Tibial nerve (tissue), 4 donors: ENCODE measurements around the gene SEMA3B. TPM values are rescaled to one million over a fixed set of nuclear protein-coding genes. Genes with fewer than 3 reads are reported as not detected.
"Not testable (repeated sequence)": the region's sequence is repeated elsewhere in the genome, so short reads cannot be mapped to it uniquely, and the experiment has no call there.

Experiments used
- DNase-seq, 2 donors: peaks; one replicate each; pipeline ENCODE4 v3.0.0-alpha.2; 2019; ENCODE audit warnings: low spot score in 2 of 2
- H3K27ac ChIP-seq, 4 donors: fragments of 200-600 bp; sonication (generic) in 3 of 4; one replicate each; pipeline ENCODE4 v1.5.1; 2017 to 2019; ENCODE audit warnings: mild to moderate bottlenecking in 1 of 4
- H3K27me3 ChIP-seq, 2 donors: fragments of 200-600 bp; sonication (generic) in 1 of 2; one replicate each; pipeline versions ENCODE4 v1.5.1 to v1.6.0; 2017 to 2019
- H3K36me3 ChIP-seq, 3 donors: fragments of 200-600 bp; sonication (generic); one replicate each; pipeline ENCODE4 v1.5.1; 2018 to 2019
- H3K4me1 ChIP-seq, 4 donors: fragments of 200-600 bp; sonication (generic) in 3 of 4; one replicate each; pipeline ENCODE4 v1.5.1; 2017 to 2019
- H3K4me3 ChIP-seq, 4 donors: fragments of 200-600 bp; sonication (generic) in 3 of 4; one replicate each; pipeline ENCODE4 v1.5.1; 2017 to 2019; ENCODE audit warnings: mild to moderate bottlenecking in 1 of 4, moderate library complexity in 1 of 4
- H3K9me3 ChIP-seq, 4 donors: fragments of 200-600 bp; sonication (generic) in 3 of 4; one replicate each; pipeline ENCODE4 v1.5.1; 2017 to 2019
- EP300 ChIP-seq, 2 donors: sonication (generic); formaldehyde crosslinking; IDR thresholded peaks; one replicate each; pipeline ENCODE4 v1.6.1; 2017; ENCODE audit warnings: antibody characterized with exemption in 2 of 2, mild to moderate bottlenecking in 1 of 2
- POLR2A ChIP-seq, 2 donors: fragments of 450-650 bp; IDR thresholded peaks; one replicate each; pipeline ENCODE4 v1.6.1; 2017; ENCODE audit warnings: antibody characterized with exemption in 2 of 2, mild to moderate bottlenecking in 2 of 2, moderate library complexity in 2 of 2
- WGBS, 2 donors: methylation state at CpG; one replicate each; pipeline ENCODE4 v1.1.5; 2018; 5-methylcytosine and 5-hydroxymethylcytosine counted together
- total RNA-seq, 4 donors: library from RNA; depleted of rRNA; stranded (reverse); fragments of >200 nt; gene quantifications; one replicate each; pipeline ENCODE4 v1.1.0, GENCODE V29; 2016
- TF ChIP-seq, protein P1 (sequence below), 5 experiments: fragments of 200-600 bp in 3 of 5; fragments of 450-650 bp in 2 of 5; sonication (generic) in 3 of 5; IDR thresholded peaks; one replicate each; pipeline ENCODE4 v1.5.1; 2016 to 2019; ENCODE audit warnings: antibody characterized with exemption in 5 of 5, mild to moderate bottlenecking in 3 of 5, moderate library complexity in 2 of 5

Gene SEMA3B
- total RNA-seq, 4 donors from 2014 or later: 251 to 334 (median 261) TPM

DNA sequence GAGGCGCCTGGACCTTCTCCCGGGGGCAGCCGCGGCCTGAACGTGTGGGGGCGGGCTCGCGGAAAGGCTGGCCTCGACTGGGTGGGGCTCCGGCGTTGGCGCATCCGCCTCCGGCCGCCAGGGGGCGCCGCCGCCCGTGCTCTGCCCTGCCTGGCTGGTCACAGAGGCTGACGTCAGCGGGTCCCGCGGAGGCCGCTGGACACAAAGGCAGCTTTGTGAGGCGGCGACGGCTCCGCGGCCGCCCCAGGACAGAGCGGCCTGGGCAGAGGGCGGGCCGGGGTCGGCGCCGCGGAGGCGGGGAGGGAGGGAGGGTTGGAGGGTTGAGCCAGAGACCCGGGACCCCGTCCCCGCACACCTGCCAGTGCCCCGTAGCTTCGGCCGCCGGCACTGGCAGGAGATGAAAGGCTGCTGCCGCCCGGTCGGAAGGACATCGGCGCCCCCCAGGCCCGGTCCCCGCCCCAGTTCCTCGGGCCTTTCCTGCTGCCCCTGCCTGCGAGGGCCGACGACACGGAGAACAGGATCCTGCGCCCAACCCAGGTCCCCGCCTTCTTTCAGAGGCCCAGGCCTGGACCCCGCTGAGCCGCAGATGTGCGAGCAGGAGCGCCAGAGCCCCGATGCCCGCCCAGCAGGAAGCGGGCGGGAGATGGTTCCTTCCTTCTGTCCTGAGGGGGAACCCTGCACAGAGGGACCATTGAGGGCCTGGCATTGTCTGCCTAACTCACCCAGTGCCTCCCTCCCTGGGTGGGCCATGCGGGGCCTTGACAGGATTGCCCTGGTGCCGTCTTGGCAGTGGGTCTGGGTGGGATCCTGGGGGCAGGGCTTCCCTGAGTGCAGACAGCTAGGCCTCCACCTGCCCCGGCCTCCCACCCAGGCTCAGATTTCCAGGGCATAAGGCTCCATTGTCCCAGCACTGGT lies 8.7 kb upstream of the SEMA3B start:
- 0 to 4% methylated on average over 9 to 15 of the region's 70 CpGs for WGBS, 2 donors
- peaks cover 0 to 33% (median 16%) of the 10 kb centered on the region in 3 donors for H3K36me3 ChIP-seq
- no peaks in the 10 kb centered on the region for H3K9me3 ChIP-seq
- H3K27ac ChIP-seq: peak overlapping the region; percentile 91 to 98 (median 97)
- H3K27me3 ChIP-seq: no peaks in the 10 kb centered on the region
- peak overlapping the region; percentile 30 to 65 (median 52) for H3K4me3 ChIP-seq
- TF ChIP-seq, protein P1, sequence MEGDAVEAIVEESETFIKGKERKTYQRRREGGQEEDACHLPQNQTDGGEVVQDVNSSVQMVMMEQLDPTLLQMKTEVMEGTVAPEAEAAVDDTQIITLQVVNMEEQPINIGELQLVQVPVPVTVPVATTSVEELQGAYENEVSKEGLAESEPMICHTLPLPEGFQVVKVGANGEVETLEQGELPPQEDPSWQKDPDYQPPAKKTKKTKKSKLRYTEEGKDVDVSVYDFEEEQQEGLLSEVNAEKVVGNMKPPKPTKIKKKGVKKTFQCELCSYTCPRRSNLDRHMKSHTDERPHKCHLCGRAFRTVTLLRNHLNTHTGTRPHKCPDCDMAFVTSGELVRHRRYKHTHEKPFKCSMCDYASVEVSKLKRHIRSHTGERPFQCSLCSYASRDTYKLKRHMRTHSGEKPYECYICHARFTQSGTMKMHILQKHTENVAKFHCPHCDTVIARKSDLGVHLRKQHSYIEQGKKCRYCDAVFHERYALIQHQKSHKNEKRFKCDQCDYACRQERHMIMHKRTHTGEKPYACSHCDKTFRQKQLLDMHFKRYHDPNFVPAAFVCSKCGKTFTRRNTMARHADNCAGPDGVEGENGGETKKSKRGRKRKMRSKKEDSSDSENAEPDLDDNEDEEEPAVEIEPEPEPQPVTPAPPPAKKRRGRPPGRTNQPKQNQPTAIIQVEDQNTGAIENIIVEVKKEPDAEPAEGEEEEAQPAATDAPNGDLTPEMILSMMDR (IDR thresholded peaks at IDR 0.05): peak; percentile 99 to 100 (median 100)
- TF ChIP-seq EP300 (IDR thresholded peaks at IDR 0.05): peak in 1 of 2 donors; percentile 89
- TF ChIP-seq POLR2A (IDR thresholded peaks at IDR 0.05): peak; percentile 35 to 79
- peaks cover 0 to 96% (median 67%) of the 10 kb centered on the region in 4 donors for H3K4me1 ChIP-seq
- peak; percentile 88 to 93 for DNase-seq

DNA sequence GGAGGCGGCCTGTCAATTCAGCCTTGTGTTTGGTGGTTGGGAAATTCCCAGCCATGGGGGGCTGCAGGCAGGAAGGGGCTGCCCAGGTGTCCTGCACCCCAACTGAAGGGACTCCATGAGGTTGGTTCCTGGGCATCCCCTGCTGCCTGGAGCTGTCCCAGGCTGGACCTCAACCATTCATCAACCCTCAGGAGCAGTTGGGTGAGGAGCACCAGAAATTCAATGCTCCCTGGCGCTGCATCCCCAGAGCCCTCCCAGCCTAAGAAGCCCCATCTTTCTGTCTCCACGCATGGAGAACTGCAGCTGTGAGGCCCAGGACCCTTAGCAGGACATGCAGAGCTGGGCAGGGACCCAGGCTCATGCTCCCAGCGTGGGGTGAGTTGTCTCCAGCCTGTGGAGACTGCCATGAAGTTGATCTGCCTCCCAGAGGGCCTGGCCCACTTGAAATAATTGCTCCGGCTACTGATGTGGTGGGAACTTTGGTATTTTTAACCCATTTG lies 8.0 kb upstream of the SEMA3B start:
- DNase-seq: no peak
- no peak for TF ChIP-seq POLR2A (IDR thresholded peaks at IDR 0.05)
- TF ChIP-seq EP300 (IDR thresholded peaks at IDR 0.05): no peak
- TF ChIP-seq, protein P1 (IDR thresholded peaks at IDR 0.05): no peak
- Histone ChIP-seq H3K36me3 (peaks cover 0 to 26% (median 16%) of the 10 kb centered on the region in 3 donors), H3K4me3 (peak overlapping the region; percentile 30 to 65 (median 52)), H3K9me3 (no peaks in the 10 kb centered on the region), H3K27me3 (no peaks in the 10 kb centered on the region), H3K4me1 (peaks cover 0 to 97% (median 72%) of the 10 kb centered on the region in 4 donors), H3K27ac (peak overlapping the region; percentile 91 to 98 (median 97))
- WGBS, 2 donors: 13 to 26% methylated on average over 4 to 5 of the region's 5 CpGs

DNA sequence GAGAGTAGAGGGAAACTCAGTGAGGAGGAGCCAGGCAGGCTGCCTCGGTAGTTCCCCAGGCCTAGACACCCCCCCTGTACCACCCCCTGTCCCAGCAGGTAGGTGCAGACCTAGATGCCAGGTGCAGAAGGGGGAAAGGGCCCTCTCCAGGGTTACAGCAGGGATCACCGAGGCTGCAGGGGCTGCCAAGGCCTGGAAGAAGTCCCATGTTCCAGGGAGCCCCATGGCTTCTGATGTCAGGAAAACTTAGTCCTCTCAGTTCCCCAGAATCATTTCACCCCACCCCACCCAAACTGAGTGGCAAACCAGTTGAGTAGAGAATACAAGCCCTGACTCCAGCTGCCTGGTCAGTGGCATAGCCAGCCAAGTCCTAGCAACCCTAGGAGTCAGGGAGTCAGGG lies 7.4 kb upstream of the SEMA3B start:
- TF ChIP-seq, protein P1 (IDR thresholded peaks at IDR 0.05): no peak
- peak overlapping the region; percentile 91 to 98 (median 97) for H3K27ac ChIP-seq
- no peaks in the 10 kb centered on the region for H3K27me3 ChIP-seq
- WGBS, 2 donors: 10 to 39% methylated on average over 2 of the region's 2 CpGs
- no peaks in the 10 kb centered on the region for H3K9me3 ChIP-seq
- peak overlapping the region in 1 of 4 donors; percentile 60 for H3K4me3 ChIP-seq
- H3K36me3 ChIP-seq: peaks cover 0 to 21% (median 12%) of the 10 kb centered on the region in 3 donors
- no peak for DNase-seq
- H3K4me1 ChIP-seq: peaks cover 0 to 97% (median 74%) of the 10 kb centered on the region in 4 donors

DNA sequence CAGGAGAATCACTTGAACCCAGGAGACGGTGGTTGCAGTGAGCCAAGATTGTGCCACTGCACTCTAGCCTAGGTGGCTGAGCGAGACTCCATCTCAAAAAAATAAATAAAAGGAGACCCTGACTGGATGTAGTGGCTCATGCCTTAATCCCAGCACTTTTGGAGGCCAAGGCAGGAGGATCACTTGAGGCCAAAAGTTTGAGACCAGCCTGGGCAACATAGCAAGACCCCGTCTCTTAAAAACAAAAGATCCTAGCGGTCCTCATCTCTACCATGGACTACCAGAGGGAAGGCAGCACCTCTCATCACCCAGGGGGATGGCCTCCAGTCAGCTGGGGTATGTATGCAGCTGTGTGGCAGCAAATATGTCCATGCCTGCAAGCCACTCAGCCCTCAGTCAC lies 6.7 kb upstream of the SEMA3B start:
- H3K36me3 ChIP-seq: peaks cover 0 to 14% (median 5%) of the 10 kb centered on the region in 3 donors
- not testable (repeated sequence) for H3K9me3 ChIP-seq, H3K4me3 ChIP-seq, H3K27me3 ChIP-seq, DNase-seq
- peak overlapping the region; percentile 91 to 98 (median 97) for H3K27ac ChIP-seq
- 94 to 96% methylated on average over 4 of the region's 4 CpGs for WGBS, 2 donors
- H3K4me1 ChIP-seq: peaks cover 0 to 97% (median 79%) of the 10 kb centered on the region in 4 donors

DNA sequence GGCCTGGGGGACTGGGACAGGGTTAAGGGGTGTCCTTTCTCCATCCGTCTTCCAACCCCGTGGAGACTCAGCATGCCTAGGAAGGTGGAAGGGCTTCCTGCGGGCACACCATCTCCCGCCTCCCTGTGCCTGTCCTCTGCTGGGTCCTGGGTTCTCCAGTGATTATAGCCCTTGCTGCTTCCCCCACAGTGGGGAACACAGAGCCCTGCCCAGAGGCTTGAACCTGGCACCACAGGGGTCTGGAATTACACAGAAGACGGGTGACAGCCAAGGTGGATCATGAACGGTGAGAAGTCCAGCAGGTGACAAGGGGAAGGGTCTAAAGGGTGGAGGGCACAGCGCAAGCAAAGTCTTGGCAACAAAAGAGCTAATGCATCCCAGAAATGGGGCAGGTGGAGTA lies 6.2 kb upstream of the SEMA3B start:
- H3K27me3 ChIP-seq: no peaks in the 10 kb centered on the region
- 65 to 67% methylated on average over 7 of the region's 7 CpGs for WGBS, 2 donors
- no peak for DNase-seq
- H3K9me3 ChIP-seq: no peaks in the 10 kb centered on the region
- peaks cover 0 to 8% (median 0%) of the 10 kb centered on the region in 3 donors for H3K36me3 ChIP-seq
- no peak overlapping the region for H3K4me3 ChIP-seq
- H3K27ac ChIP-seq: peak overlapping the region; percentile 85 to 98 (median 97)
- no peak for TF ChIP-seq POLR2A (IDR thresholded peaks at IDR 0.05)
- no peak for TF ChIP-seq EP300 (IDR thresholded peaks at IDR 0.05)
- TF ChIP-seq, protein P1 (IDR thresholded peaks at IDR 0.05): no peak
- peaks cover 0 to 97% (median 79%) of the 10 kb centered on the region in 4 donors for H3K4me1 ChIP-seq
